Upper lobe of left lung (tissue), 6 donors: ENCODE data around the gene RUFY1. TPM values are rescaled to one million over a fixed set of nuclear protein-coding genes. Genes with fewer than 3 reads are reported as not detected.

Source experiments
- ATAC-seq, 2 donors: fragments of 200-7000 bp; cut with Tn5 transposase; one replicate each; pipeline ENCODE4 v1.9.1; 2022; ENCODE audit warnings: mild to moderate bottlenecking in 2 of 2, moderate library complexity in 2 of 2; ENCODE audit not compliant: low FRiP score in 2 of 2
- DNase-seq, 2 donors: peaks; one replicate each; pipeline ENCODE4 v3.0.0-alpha.2; 2019 to 2020
- H3K27ac ChIP-seq, 4 donors: fragments of 200-600 bp; sonication (generic); one replicate each; pipeline ENCODE4 v1.5.1; 2016 to 2019
- H3K27me3 ChIP-seq, 4 donors: fragments of 200-600 bp; sonication (generic); one replicate each; pipeline ENCODE4 v1.5.1; 2017 to 2019
- H3K36me3 ChIP-seq, 4 donors: fragments of 200-600 bp; sonication (generic); one replicate each; pipeline ENCODE4 v1.5.1; 2016 to 2019
- H3K4me1 ChIP-seq, 4 donors: fragments of 200-600 bp; sonication (generic); one replicate each; pipeline ENCODE4 v1.5.1; 2018 to 2019
- H3K4me3 ChIP-seq, 4 donors: fragments of 200-600 bp; sonication (generic); one replicate each; pipeline ENCODE4 v1.5.1; 2017 to 2019; ENCODE audit warnings: mild to moderate bottlenecking in 2 of 4, moderate library complexity in 1 of 4
- H3K9me3 ChIP-seq, 4 donors: fragments of 200-600 bp; sonication (generic); one replicate each; pipeline ENCODE4 v1.5.1; 2018 to 2019
- EP300 ChIP-seq, 4 donors: sonication (generic); formaldehyde crosslinking; IDR thresholded peaks; one replicate each; pipeline ENCODE4 v1.5.1; 2017; ENCODE audit warnings: antibody characterized with exemption in 4 of 4, control low read depth in 2 of 4
- POLR2A ChIP-seq, 4 donors: fragments of 450-650 bp; IDR thresholded peaks; one replicate each; pipeline ENCODE4 v1.5.1; 2016 to 2017; ENCODE audit warnings: antibody characterized with exemption in 4 of 4, mild to moderate bottlenecking in 2 of 4
- POLR2AphosphoS5 ChIP-seq, 2 donors: sonication (generic); formaldehyde crosslinking; IDR thresholded peaks; one replicate each; pipeline ENCODE4 v1.5.1; 2017; ENCODE audit warnings: antibody characterized with exemption in 2 of 2
- WGBS, 2 donors: methylation state at CpG; one replicate each; pipeline ENCODE4 v1.1.5; 2017 to 2018; 5-methylcytosine and 5-hydroxymethylcytosine counted together
- total RNA-seq, 6 donors: library from RNA; depleted of rRNA in 4 of 6; stranded (reverse); fragments of >200 nt in 4 of 6; gene quantifications; one replicate each; pipeline versions ENCODE4 v1.1.0 to v1.2.1, GENCODE V29; 2016 to 2021
- TF ChIP-seq, protein P1 (sequence below), 6 experiments: fragments of 450-650 bp in 4 of 6; fragments of 200-600 bp in 2 of 6; sonication (generic) in 2 of 6; IDR thresholded peaks; one replicate each; pipeline ENCODE4 v1.5.1; 2016 to 2019; ENCODE audit warnings: antibody characterized with exemption in 6 of 6
- donor health status: DM: no; HTN: no; CAD: no; lungs with moderate emphysema.
- donor health status: DM: no; HTN: yes; CAD: no; lungs with severe emphysema.

The RUFY1 gene
- total RNA-seq, 6 donors from 2014 or later: 42.3 to 128 (median 74.7) TPM

DNA sequence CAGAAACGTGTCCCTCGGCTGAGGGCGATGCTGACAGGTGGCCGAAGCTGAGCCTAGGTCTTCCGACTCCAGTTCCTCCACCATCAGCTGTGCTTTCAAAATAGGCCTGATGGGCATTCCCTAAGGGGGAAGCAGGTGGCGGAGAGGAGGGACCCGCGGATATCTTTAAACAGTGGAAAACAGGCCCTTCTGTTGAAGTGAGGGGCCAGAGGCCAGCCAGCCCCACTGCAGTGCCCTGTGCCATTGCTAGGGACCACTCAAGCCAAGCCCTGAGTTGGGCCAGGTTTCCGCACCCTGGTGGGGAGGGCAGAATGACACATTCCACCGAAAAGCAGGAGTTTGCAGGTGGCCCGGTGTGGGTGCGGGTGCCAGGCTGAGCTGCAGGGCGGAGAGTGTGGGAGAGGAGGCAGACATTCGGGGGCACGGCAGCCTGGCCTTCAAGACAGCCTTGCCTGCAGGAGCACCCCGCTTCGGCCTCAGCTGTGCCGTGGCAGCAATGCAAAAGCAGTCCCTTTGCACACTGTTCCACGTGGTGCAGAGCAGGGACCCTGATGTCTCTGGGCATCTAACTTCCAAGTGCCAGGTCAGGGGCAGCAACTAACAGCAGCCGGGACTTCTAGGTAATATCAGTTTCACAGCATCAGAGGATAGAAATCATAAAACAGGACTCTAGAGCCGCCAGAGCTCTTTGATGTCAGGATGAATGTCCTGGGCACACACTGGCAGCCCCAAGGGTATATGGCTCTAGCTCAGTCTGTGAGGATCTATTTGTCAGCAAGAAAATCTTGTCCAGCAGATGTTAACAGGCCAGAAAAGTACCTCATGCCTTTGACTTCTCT lies 55.9 kb downstream of the RUFY1 start:
- Histone ChIP-seq H3K36me3 (peaks cover 11 to 96% (median 81%) of the 10 kb centered on the region in 4 donors), H3K27ac (no peak overlapping the region), H3K4me1 (peaks cover 0 to 6% (median 3%) of the 10 kb centered on the region in 4 donors), H3K4me3 (no peak overlapping the region), H3K27me3 (no peaks in the 10 kb centered on the region), H3K9me3 (no peaks in the 10 kb centered on the region)
- ATAC-seq (no peak), DNase-seq (peak in 1 of 2 donors; percentile 66)
- 87 to 88% methylated on average over 18 to 21 of the region's 21 CpGs for WGBS, 2 donors
- TF ChIP-seq EP300 (IDR thresholded peaks at IDR 0.05): no peak
- TF ChIP-seq POLR2A (IDR thresholded peaks at IDR 0.05): no peak
- no peak for TF ChIP-seq POLR2AphosphoS5 (IDR thresholded peaks at IDR 0.05)
- TF ChIP-seq, protein P1, sequence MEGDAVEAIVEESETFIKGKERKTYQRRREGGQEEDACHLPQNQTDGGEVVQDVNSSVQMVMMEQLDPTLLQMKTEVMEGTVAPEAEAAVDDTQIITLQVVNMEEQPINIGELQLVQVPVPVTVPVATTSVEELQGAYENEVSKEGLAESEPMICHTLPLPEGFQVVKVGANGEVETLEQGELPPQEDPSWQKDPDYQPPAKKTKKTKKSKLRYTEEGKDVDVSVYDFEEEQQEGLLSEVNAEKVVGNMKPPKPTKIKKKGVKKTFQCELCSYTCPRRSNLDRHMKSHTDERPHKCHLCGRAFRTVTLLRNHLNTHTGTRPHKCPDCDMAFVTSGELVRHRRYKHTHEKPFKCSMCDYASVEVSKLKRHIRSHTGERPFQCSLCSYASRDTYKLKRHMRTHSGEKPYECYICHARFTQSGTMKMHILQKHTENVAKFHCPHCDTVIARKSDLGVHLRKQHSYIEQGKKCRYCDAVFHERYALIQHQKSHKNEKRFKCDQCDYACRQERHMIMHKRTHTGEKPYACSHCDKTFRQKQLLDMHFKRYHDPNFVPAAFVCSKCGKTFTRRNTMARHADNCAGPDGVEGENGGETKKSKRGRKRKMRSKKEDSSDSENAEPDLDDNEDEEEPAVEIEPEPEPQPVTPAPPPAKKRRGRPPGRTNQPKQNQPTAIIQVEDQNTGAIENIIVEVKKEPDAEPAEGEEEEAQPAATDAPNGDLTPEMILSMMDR (IDR thresholded peaks at IDR 0.05): no peak

DNA sequence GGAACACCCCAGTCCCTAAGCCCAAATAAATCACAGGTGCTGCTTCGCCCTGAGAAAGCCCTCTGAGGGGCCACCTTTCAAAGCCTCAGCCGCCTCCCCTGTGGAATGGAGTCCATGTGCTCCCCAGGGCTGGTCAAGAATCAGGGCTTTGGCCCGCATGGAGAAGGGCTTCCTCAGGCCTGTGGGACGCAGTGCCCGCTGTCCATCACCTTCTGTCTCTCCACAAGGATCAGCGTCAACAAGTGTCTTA lies 56.5 kb downstream of the RUFY1 start:
- TF ChIP-seq POLR2A (IDR thresholded peaks at IDR 0.05) (no peak), EP300 (IDR thresholded peaks at IDR 0.05) (no peak), POLR2AphosphoS5 (IDR thresholded peaks at IDR 0.05) (no peak)
- TF ChIP-seq, protein P1 (IDR thresholded peaks at IDR 0.05): no peak
- DNase-seq (no peak), ATAC-seq (no peak)
- WGBS, 2 donors: 94 to 97% methylated on average over 6 of the region's 6 CpGs
- H3K4me1 ChIP-seq: peaks cover 4 to 10% (median 6%) of the 10 kb centered on the region in 4 donors
- no peak overlapping the region for H3K4me3 ChIP-seq
- no peak overlapping the region for H3K27ac ChIP-seq
- no peaks in the 10 kb centered on the region for H3K27me3 ChIP-seq
- no peaks in the 10 kb centered on the region for H3K9me3 ChIP-seq
- H3K36me3 ChIP-seq: peaks cover 14 to 97% (median 81%) of the 10 kb centered on the region in 4 donors

DNA sequence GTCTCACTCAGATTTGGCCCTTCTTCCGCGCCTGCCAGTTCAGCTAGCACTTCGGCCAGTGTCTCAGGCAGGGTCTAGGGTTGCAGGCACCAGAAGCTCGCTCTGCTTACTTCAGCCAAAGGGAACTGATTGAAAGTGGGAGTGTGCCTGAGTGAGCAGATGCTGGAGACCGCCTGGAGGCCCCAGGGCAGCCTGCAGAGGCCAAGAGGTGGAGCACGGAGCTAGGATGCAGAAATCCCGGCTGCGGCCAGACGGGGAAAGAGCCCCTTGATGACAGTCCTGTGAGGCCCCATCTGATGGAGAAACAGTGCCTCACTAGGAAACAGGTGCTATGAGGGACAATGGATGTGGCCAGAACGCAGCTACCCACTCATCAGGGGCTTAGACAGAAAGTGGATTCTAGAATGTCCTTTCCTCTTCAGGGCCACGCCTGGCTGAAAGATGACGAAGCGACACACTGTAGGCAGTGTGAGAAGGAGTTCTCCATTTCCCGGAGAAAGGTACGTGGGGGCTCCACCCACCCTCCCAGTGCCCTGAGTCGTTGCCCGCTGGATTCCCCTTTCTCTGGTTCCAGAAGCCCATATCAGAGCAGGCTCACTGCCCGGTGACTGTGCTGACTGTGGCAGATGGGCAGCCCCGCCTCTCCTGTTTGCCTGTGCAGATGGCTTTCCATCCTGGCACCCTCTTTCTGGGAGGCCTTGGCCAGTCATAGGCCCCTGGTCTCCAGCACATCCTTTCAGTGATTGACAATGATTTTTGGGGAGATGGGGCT lies 57.0 kb downstream of the RUFY1 start:
- H3K27ac ChIP-seq: peak overlapping the region in 1 of 4 donors; percentile 32
- peaks cover 16 to 95% (median 79%) of the 10 kb centered on the region in 4 donors for H3K36me3 ChIP-seq
- no peaks in the 10 kb centered on the region for H3K27me3 ChIP-seq
- ATAC-seq: peak in 1 of 2 donors; percentile 7
- H3K9me3 ChIP-seq: no peaks in the 10 kb centered on the region
- DNase-seq: no peak
- peaks cover 6 to 11% (median 6%) of the 10 kb centered on the region in 4 donors for H3K4me1 ChIP-seq
- no peak for TF ChIP-seq POLR2A (IDR thresholded peaks at IDR 0.05)
- TF ChIP-seq POLR2AphosphoS5 (IDR thresholded peaks at IDR 0.05): no peak
- TF ChIP-seq EP300 (IDR thresholded peaks at IDR 0.05): no peak
- TF ChIP-seq, protein P1 (IDR thresholded peaks at IDR 0.05): no peak
- WGBS, 2 donors: 71 to 84% methylated on average over 17 to 19 of the region's 19 CpGs
- no peak overlapping the region for H3K4me3 ChIP-seq

DNA sequence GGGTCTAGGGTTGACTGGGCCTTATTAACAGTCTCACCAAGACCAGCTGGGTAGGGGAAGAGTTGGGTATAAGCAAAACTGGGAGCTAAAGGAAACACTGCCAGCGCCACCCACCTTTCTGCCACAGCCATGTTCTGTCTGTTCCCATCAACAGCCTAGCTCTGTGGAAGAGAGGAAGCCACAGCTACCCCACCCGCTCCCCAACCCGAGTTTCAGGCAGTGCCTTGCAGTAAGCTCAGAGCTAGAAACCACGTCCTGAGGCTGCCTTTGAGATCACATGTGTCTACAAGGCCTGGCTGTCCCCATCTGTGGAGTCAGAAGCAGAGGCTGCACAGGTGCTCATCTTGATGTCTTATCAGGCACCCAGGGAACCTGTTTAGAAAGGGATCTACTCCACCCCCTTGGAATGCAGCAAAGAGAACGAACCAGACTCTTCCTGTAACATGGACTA lies 57.8 kb downstream of the RUFY1 start:
- Histone ChIP-seq H3K27ac (peak overlapping the region in 1 of 4 donors; percentile 32), H3K9me3 (no peaks in the 10 kb centered on the region), H3K36me3 (peaks cover 21 to 95% (median 80%) of the 10 kb centered on the region in 4 donors), H3K4me1 (peaks cover 6 to 14% (median 9%) of the 10 kb centered on the region in 4 donors), H3K27me3 (no peaks in the 10 kb centered on the region), H3K4me3 (no peak overlapping the region)
- DNase-seq: no peak
- WGBS, 2 donors: 43 to 55% methylated on average over 4 to 5 of the region's 5 CpGs
- TF ChIP-seq EP300 (IDR thresholded peaks at IDR 0.05): no peak
- ATAC-seq: peak in 1 of 2 donors; percentile 3

DNA sequence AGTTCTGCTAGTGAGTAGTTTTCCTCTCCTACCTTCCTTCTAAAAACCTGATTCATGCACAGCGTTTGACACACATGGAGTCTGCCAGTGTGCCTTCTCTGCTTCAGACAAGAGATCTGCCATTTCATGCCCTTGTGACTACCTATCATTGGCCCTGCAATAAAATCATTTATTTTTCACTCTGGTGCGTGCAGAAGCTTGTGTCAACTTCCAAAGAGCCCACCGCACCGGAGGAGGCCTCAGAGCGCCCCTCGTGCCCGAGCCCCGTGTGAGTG lies 59.4 kb downstream of the RUFY1 start:
- ATAC-seq (no peak), DNase-seq (no peak)
- peak overlapping the region in 1 of 4 donors; percentile 27 for H3K27ac ChIP-seq
- no peaks in the 10 kb centered on the region for H3K27me3 ChIP-seq
- H3K4me1 ChIP-seq: peaks cover 10 to 14% (median 12%) of the 10 kb centered on the region in 4 donors
- H3K9me3 ChIP-seq: no peaks in the 10 kb centered on the region
- peaks cover 32 to 95% (median 85%) of the 10 kb centered on the region in 4 donors for H3K36me3 ChIP-seq
- WGBS, 2 donors: 83 to 88% methylated on average over 5 to 8 of the region's 8 CpGs
- no peak overlapping the region for H3K4me3 ChIP-seq
- TF ChIP-seq POLR2AphosphoS5 (IDR thresholded peaks at IDR 0.05) (no peak), POLR2A (IDR thresholded peaks at IDR 0.05) (no peak)
- TF ChIP-seq, protein P1 (IDR thresholded peaks at IDR 0.05): no peak
